ENCODE data around the gene PGM1. TPM values are rescaled to one million over a fixed set of nuclear protein-coding genes. Genes with fewer than 3 reads are reported as not detected.

PGM1 gene
- total and polyA plus RNA-seq, 10 of the 15 experiments (the other 5 are each of a cell fraction or from before 2014, with no cell fraction given) = 22.5 to 72.6 (median 50.8) TPM

GRCh38 chr1:63617450-63617849, 24.2 kb downstream of the PGM1 start:
- H4K20me1 ChIP-seq (ENCODE audit: control insufficient read depth, insufficient read depth) = no peaks in the 10 kb centered on the region
- peaks cover 0 to 8% of the 10 kb centered on the region in 2 experiments; a peak in 1 of 4 replicates for H3K36me3 ChIP-seq (ENCODE audit: control insufficient read depth in 2 of 2, insufficient read depth in 2 of 2, low read length in 1 of 2)
- in situ Hi-C loops (cut with MboI) = loop anchor here (5.0 to 10.0 kb wide), 2 partner anchors 297 to 625 kb away; no protein-coding TSS in a partner anchor
- H3K4me2 ChIP-seq (ENCODE audit: control insufficient read depth, insufficient read depth) = no peak overlapping the region
- H3K9me3 ChIP-seq (replicated peaks; ENCODE audit: control insufficient read depth, insufficient read depth, low read length) = no peaks in the 10 kb centered on the region; the same call in 2 of the 3 replicates
- POLR2A ChIA-PET = no interaction called here
- DNase-seq (ENCODE audit: low read depth, low spot score) = no peak
- CTCF ChIA-PET = interaction anchor here (0.8 to 1.8 kb wide), 12 partner anchors 8 to 630 kb away, joined by 3 to 18 read pairs (median 4); partner anchors contain the start of gene PGM1
- H3K4me1 ChIP-seq (ENCODE audit: control insufficient read depth, insufficient read depth, low read length) = no peaks in the 10 kb centered on the region
- no TSS peak for BruUV-seq (replicated peaks)
- no peaks in the 10 kb centered on the region for H3K27me3 ChIP-seq (replicated peaks in 1 of 2; ENCODE audit: control insufficient read depth in 2 of 2, insufficient read depth in 2 of 2, low read length in 1 of 2)
- SMC1A ChIA-PET (ENCODE audit: uncharacterized antibody, unreplicated experiment) = interaction anchor here (1.2 to 2.2 kb wide), 5 partner anchors 16 to 629 kb away, joined by 4 to 12 read pairs (median 5); no protein-coding TSS in a partner anchor
- RAD21 ChIA-PET (ENCODE audit: unreplicated experiment) = interaction anchor here (0.9 to 1.3 kb wide), 3 partner anchors 8 to 520 kb away, joined by 4 to 7 read pairs (median 5); no protein-coding TSS in a partner anchor
- no peak overlapping the region for H2AFZ ChIP-seq (ENCODE audit: control insufficient read depth, low read depth, low read length)
- FAIRE-seq = no peak
- H3K4me3 ChIP-seq = no peak overlapping the region
- intact Hi-C loops (cut with micrococcal nuclease; ENCODE audit: unreplicated experiment) = loop anchor here (5.0 kb wide), 1 partner anchor 300 kb away; no protein-coding TSS in a partner anchor
- no peak overlapping the region for H3K27ac ChIP-seq (ENCODE audit: control insufficient read depth, insufficient read depth)
- H3K79me2 ChIP-seq (ENCODE audit: control insufficient read depth, insufficient read depth, low read length) = no peaks in the 10 kb centered on the region; the same call in 1 of the 2 replicates
- TF ChIP-seq RB1 (IDR thresholded peaks at IDR 0.05; ENCODE audit: borderline replicate concordance) (no peak), ZNF384 (IDR thresholded peaks at IDR 0.05; ENCODE audit: borderline replicate concordance, low read depth, low read length) (no peak), HCFC1 (IDR thresholded peaks at IDR 0.05; ENCODE audit: low read length) (no peak), EP300 (IDR thresholded peaks at IDR 0.05; ENCODE audit: borderline replicate concordance in 1 of 2, control insufficient read depth in 1 of 2, low read depth in 2 of 2, low read length in 2 of 2) (no peak), POLR2AphosphoS5 (IDR thresholded peaks at IDR 0.05; ENCODE audit: low read length) (no peak), FOXK2 (IDR thresholded peaks at IDR 0.05) (no peak)
- TF ChIP-seq, protein P1, sequence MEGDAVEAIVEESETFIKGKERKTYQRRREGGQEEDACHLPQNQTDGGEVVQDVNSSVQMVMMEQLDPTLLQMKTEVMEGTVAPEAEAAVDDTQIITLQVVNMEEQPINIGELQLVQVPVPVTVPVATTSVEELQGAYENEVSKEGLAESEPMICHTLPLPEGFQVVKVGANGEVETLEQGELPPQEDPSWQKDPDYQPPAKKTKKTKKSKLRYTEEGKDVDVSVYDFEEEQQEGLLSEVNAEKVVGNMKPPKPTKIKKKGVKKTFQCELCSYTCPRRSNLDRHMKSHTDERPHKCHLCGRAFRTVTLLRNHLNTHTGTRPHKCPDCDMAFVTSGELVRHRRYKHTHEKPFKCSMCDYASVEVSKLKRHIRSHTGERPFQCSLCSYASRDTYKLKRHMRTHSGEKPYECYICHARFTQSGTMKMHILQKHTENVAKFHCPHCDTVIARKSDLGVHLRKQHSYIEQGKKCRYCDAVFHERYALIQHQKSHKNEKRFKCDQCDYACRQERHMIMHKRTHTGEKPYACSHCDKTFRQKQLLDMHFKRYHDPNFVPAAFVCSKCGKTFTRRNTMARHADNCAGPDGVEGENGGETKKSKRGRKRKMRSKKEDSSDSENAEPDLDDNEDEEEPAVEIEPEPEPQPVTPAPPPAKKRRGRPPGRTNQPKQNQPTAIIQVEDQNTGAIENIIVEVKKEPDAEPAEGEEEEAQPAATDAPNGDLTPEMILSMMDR (IDR thresholded peaks at IDR 0.05 in 2 of 3, conservative IDR thresholded peaks at IDR 0.05 in 1 of 3; ENCODE audit: control insufficient read depth in 2 of 3, extremely low read depth in 1 of 3, insufficient read depth in 1 of 3, low read depth in 3 of 3, low read length in 3 of 3) = no peak
- ATAC-seq = no peak
- H3K9ac ChIP-seq (ENCODE audit: control insufficient read depth, insufficient read depth, low read length) = no peak overlapping the region
- 94% methylated on average over 6 of the region's 6 CpGs for WGBS (ENCODE audit: insufficient coverage, insufficient replicate concordance, low lambda C conversion rate, missing lambda C conversion rate)

Measured in GM12878 (cell line).